HFFc6 (cell line): ENCODE results near the gene ATRX. TPM values are rescaled to one million over a fixed set of nuclear protein-coding genes. Genes with fewer than 3 reads are reported as not detected.
A peak's percentile ranks its signal among the peaks of the same experiment; 100 is the strongest.
"Not testable (repeated sequence)": the region's sequence is repeated elsewhere in the genome, so short reads cannot be mapped to it uniquely, and the experiment has no call there.

Experiments used
- DNase-seq: peaks from one replicate; pipeline ENCODE4 v3.0.0-alpha.2; 2018
- H3K27ac Mint-ChIP-seq: 2 replicates; pipeline ENCODE4 v1.8.0; 2020; ENCODE audit warnings: mild to moderate bottlenecking, mixed read lengths
- H3K27me3 Mint-ChIP-seq: 2 replicates; pipeline ENCODE4 v1.8.0; 2021; ENCODE audit warnings: mild to moderate bottlenecking, moderate library complexity, mixed read lengths; ENCODE audit not compliant: insufficient read depth
- H3K36me3 Mint-ChIP-seq: 2 replicates; pipeline ENCODE4 v1.8.0; 2021; ENCODE audit warnings: low read depth, mixed read lengths
- H3K4me1 Mint-ChIP-seq: 2 replicates; pipeline ENCODE4 v1.8.0; 2020; ENCODE audit warnings: low read depth, mixed read lengths
- H3K4me3 Mint-ChIP-seq: 2 replicates; pipeline ENCODE4 v1.8.0; 2020; ENCODE audit warnings: mild to moderate bottlenecking, moderate library complexity, mixed read lengths
- H3K9me3 Mint-ChIP-seq: 2 replicates; pipeline ENCODE4 v1.8.0; 2020; ENCODE audit warnings: mild to moderate bottlenecking, mixed read lengths
- total RNA-seq, 6 experiments: library from RNA; stranded (reverse); fragmentation: NEBNext Ultra II Directional; extraction: Animal tissue kit (Norgen Biotek cat#: 25700); gene quantifications; 2 replicates in 1 of 6; 3 replicates in 5 of 6; pipeline ENCODE4 v1.2.3, GENCODE V29; 2021
- TF ChIP-seq, protein P1 (sequence below): fragments of 200-600 bp; sonication (generic); IDR thresholded peaks from 2 replicates; pipeline ENCODE4 v1.5.0; 2021; ENCODE audit warnings: antibody characterized with exemption, mild to moderate bottlenecking

The ATRX gene
- total RNA-seq, 6 experiments from 2014 or later, result 49.4 to 65.1 (median 54.5) TPM

GRCh38 chrX:77771601-77772000 is 14.4 kb downstream of the ATRX start:
- no peaks in the 10 kb centered on the region for H3K9me3 Mint-ChIP-seq
- H3K27me3 Mint-ChIP-seq, result no peaks in the 10 kb centered on the region
- peaks cover 3% of the 10 kb centered on the region; the same call in 1 of the 2 replicates for H3K4me1 Mint-ChIP-seq
- TF ChIP-seq, protein P1, sequence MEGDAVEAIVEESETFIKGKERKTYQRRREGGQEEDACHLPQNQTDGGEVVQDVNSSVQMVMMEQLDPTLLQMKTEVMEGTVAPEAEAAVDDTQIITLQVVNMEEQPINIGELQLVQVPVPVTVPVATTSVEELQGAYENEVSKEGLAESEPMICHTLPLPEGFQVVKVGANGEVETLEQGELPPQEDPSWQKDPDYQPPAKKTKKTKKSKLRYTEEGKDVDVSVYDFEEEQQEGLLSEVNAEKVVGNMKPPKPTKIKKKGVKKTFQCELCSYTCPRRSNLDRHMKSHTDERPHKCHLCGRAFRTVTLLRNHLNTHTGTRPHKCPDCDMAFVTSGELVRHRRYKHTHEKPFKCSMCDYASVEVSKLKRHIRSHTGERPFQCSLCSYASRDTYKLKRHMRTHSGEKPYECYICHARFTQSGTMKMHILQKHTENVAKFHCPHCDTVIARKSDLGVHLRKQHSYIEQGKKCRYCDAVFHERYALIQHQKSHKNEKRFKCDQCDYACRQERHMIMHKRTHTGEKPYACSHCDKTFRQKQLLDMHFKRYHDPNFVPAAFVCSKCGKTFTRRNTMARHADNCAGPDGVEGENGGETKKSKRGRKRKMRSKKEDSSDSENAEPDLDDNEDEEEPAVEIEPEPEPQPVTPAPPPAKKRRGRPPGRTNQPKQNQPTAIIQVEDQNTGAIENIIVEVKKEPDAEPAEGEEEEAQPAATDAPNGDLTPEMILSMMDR, result no peak
- H3K4me3 Mint-ChIP-seq, result no peak overlapping the region
- DNase-seq, result no peak
- no peak overlapping the region for H3K27ac Mint-ChIP-seq
- no peaks in the 10 kb centered on the region for H3K36me3 Mint-ChIP-seq

DNA sequence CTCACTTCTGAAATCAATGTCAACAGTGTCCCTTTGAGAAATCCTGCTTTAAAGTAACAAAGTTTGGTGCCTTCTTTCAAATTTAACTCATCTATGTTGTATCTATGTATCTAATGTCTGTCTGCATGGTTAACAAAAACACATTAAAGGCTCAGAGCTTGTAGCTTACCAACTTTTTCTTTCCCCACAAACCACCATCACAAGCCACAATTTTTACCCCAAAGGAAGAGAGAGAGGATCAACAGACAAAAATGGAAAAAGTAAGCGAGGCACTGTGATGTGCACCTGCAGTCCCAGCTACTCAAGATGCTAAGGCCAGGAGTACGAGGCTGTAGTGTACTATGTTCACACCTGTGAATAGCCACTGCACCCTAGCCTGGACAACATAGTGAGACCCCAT is 17.2 kb downstream of the ATRX start:
- no peak for DNase-seq
- Mint-ChIP-seq H3K9me3 (no peaks in the 10 kb centered on the region), H3K4me3 (no peak overlapping the region), H3K4me1 (no peaks in the 10 kb centered on the region), H3K27me3 (no peaks in the 10 kb centered on the region), H3K36me3 (no peaks in the 10 kb centered on the region), H3K27ac (no peak overlapping the region)
- TF ChIP-seq, protein P1, result no peak

DNA sequence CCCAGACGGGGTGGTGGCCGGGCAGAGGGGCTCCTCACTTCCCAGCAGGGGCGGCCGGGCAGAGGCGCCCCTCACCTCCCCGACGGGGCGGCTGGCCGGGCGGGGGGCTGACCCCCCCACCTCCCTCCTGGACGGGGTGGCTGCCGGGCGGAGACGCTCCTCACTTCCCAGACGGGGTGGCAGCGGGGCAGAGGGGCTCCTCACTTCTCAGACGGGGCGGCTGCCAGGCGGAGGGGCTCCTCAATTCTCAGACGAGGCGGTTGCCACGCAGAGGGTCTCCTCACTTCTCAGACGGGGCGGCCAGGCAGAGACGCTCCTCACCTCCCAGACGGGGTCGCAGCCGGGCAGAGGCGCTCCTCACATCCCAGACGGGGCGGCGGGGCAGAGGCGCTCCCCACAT is 19.8 kb downstream of the ATRX start:
- not testable (repeated sequence) for H3K9me3 Mint-ChIP-seq, H3K36me3 Mint-ChIP-seq, DNase-seq, H3K4me1 Mint-ChIP-seq, H3K27me3 Mint-ChIP-seq, H3K4me3 Mint-ChIP-seq, H3K27ac Mint-ChIP-seq

- Mint-ChIP-seq H3K36me3 (no peaks in the 10 kb centered on the region), H3K4me3 (no peak overlapping the region), H3K9me3 (no peaks in the 10 kb centered on the region; the same call in none of the 2 replicates), H3K4me1 (peaks cover under 1% of the 10 kb centered on the region; the same call in 1 of the 2 replicates), H3K27ac (no peak overlapping the region), H3K27me3 (no peaks in the 10 kb centered on the region; the same call in none of the 2 replicates)
- TF ChIP-seq, protein P1, result no peak
- DNase-seq, result no peak
These were observed 30.5 kb downstream of the ATRX start for GRCh38 chrX:77755561-77755960.

DNA sequence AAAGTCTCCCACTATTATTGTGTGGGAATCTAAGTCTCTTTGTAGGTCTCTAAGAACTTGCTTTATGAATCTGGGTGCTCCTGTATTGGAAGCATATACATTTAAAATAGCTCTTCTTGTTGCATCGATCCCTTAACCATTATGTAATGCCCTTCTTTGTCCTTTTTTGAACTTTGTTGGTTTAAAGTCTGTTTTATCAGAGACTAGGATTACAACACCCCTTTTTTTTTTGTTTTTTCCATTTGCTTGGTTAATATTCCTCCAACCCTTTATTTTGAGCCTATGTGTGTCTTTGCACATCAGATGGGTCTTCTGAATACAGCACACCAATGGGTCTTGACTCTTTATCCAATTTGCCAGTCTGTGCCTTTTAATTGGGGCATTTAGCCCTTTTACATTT is 32.1 kb downstream of the ATRX start:
- H3K36me3 Mint-ChIP-seq, H3K9me3 Mint-ChIP-seq, H3K4me3 Mint-ChIP-seq, H3K27me3 Mint-ChIP-seq, DNase-seq, H3K27ac Mint-ChIP-seq: not testable (repeated sequence)
- H3K4me1 Mint-ChIP-seq, result peaks cover 12% of the 10 kb centered on the region

GRCh38 chrX:77749695-77750094 is 36.3 kb downstream of the ATRX start:
- DNase-seq, result peak; percentile 61
- Mint-ChIP-seq H3K9me3 (no peaks in the 10 kb centered on the region; the same call in none of the 2 replicates), H3K27me3 (no peaks in the 10 kb centered on the region; the same call in none of the 2 replicates), H3K4me1 (peaks cover 12% of the 10 kb centered on the region), H3K27ac (peak overlapping the region; percentile 62), H3K4me3 (no peak overlapping the region), H3K36me3 (no peaks in the 10 kb centered on the region)
- TF ChIP-seq, protein P1, result no peak

- peak; percentile 9 for DNase-seq
- no peaks in the 10 kb centered on the region for H3K36me3 Mint-ChIP-seq
- H3K9me3 Mint-ChIP-seq, result no peaks in the 10 kb centered on the region
- peaks cover 27% of the 10 kb centered on the region for H3K4me1 Mint-ChIP-seq
- H3K4me3 Mint-ChIP-seq, result no peak overlapping the region
- H3K27me3 Mint-ChIP-seq, result peaks cover 4% of the 10 kb centered on the region; the same call in 1 of the 2 replicates
- TF ChIP-seq, protein P1, result no peak
- peak overlapping the region; percentile 11; the same call in 1 of the 2 replicates for H3K27ac Mint-ChIP-seq
These were observed 42.3 kb downstream of the ATRX start for GRCh38 chrX:77743720-77744119.
